SK-N-SH treated with all-trans-retinoic acid at 6 μM for 48 hours (cell line): Measurements from ENCODE around the gene DCTN3.

Experiments used
- ARNTL ChIP-seq: fragments of 450-650 bp; formaldehyde crosslinking; IDR thresholded peaks from 2 replicates; pipeline ENCODE4 v1.5.0; 2020; ENCODE audit warnings: low read depth, mild to moderate bottlenecking, moderate library complexity, borderline replicate concordance
- CSDC2 ChIP-seq: fragments of 250-450 bp; sonication (Bioruptor Pico); IDR thresholded peaks from 2 replicates; pipeline ENCODE4 v1.5.0; 2020; ENCODE audit warnings: mild to moderate bottlenecking, moderate library complexity
- ESRRG ChIP-seq: fragments of 250-450 bp; sonication (Bioruptor Pico); IDR thresholded peaks from 2 replicates; pipeline ENCODE4 v1.6.1; 2021; ENCODE audit warnings: mild to moderate bottlenecking
- GLIS3 ChIP-seq: fragments of 250-450 bp; sonication (Bioruptor Pico); IDR thresholded peaks from 2 replicates; pipeline ENCODE4 v1.5.0; 2020; ENCODE audit warnings: mild to moderate bottlenecking, moderate library complexity
- ISL1 ChIP-seq: fragments of 250-450 bp; sonication (Bioruptor Pico); IDR thresholded peaks from 2 replicates; pipeline ENCODE4 v2.1.2; 2022; ENCODE audit warnings: mild to moderate bottlenecking, moderate library complexity
- PPARA ChIP-seq: fragments of 250-450 bp; sonication (Bioruptor Pico); IDR thresholded peaks from 2 replicates; pipeline ENCODE4 v1.5.0; 2020; ENCODE audit warnings: mild to moderate bottlenecking, borderline replicate concordance
- TCF4 ChIP-seq: fragments of 250-450 bp; sonication (Bioruptor Pico); IDR thresholded peaks from 2 replicates; pipeline ENCODE4 v1.8.0; 2021; ENCODE audit warnings: mild to moderate bottlenecking, moderate library complexity, borderline replicate concordance
- ZFP3 ChIP-seq: fragments of 250-450 bp; sonication (Bioruptor Pico); IDR thresholded peaks from 2 replicates; pipeline ENCODE4 v1.5.0; 2020; ENCODE audit warnings: mild to moderate bottlenecking, moderate library complexity
- ZNF8 ChIP-seq: fragments of 450-650 bp; formaldehyde crosslinking; IDR thresholded peaks from 2 replicates; pipeline ENCODE4 v1.5.0; 2020; ENCODE audit warnings: mild to moderate bottlenecking, moderate library complexity
- TF ChIP-seq, protein P1 (sequence below): fragments of 250-450 bp; sonication (Bioruptor Pico); IDR thresholded peaks from 2 replicates; pipeline ENCODE4 v1.8.0; 2021; ENCODE audit warnings: low read depth, mild to moderate bottlenecking, moderate library complexity, borderline replicate concordance
- TF ChIP-seq, protein P2 (sequence below): fragments of 250-450 bp; sonication (Bioruptor Pico); IDR thresholded peaks from 2 replicates; pipeline ENCODE4 v1.8.0; 2020; ENCODE audit warnings: mild to moderate bottlenecking, moderate library complexity, borderline replicate concordance
- TF ChIP-seq, protein P3 (sequence below): fragments of 250-450 bp; sonication (Bioruptor Pico); IDR thresholded peaks from 2 replicates; pipeline ENCODE4 v1.5.1; 2020; ENCODE audit warnings: low read depth, mild to moderate bottlenecking, moderate library complexity
- TF ChIP-seq, protein P4 (sequence below): fragments of 250-450 bp; sonication (Bioruptor Pico); IDR thresholded peaks from 2 replicates; pipeline ENCODE4 v1.5.1; 2021; ENCODE audit warnings: mild to moderate bottlenecking, moderate library complexity
- TF ChIP-seq, protein P5 (sequence below): fragments of 250-450 bp; sonication (Bioruptor Pico); IDR thresholded peaks from 2 replicates; pipeline ENCODE4 v1.5.0; 2020; ENCODE audit warnings: mild to moderate bottlenecking, moderate library complexity

DNA sequence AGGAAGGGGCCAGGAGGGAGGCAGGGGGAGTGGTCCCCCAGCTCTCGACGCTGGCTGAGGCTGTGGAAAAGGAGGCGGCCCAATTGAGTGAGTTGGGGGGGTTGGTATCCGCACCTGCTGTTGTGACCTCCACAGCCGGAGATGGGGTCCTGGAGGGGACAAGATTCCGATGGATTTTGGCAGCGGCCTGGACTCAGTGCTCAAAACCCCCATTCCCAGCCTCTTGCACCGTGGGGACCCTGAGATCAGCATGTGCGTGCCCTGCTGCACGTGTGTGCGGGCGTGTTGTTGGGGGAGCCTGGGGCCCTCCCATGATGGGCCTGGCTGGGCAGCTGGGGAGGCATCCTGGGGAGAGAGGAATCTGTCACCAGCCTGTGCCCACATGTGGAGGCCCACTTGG is 45.7 kb downstream of the DCTN3 start:
- TF ChIP-seq, protein P1, sequence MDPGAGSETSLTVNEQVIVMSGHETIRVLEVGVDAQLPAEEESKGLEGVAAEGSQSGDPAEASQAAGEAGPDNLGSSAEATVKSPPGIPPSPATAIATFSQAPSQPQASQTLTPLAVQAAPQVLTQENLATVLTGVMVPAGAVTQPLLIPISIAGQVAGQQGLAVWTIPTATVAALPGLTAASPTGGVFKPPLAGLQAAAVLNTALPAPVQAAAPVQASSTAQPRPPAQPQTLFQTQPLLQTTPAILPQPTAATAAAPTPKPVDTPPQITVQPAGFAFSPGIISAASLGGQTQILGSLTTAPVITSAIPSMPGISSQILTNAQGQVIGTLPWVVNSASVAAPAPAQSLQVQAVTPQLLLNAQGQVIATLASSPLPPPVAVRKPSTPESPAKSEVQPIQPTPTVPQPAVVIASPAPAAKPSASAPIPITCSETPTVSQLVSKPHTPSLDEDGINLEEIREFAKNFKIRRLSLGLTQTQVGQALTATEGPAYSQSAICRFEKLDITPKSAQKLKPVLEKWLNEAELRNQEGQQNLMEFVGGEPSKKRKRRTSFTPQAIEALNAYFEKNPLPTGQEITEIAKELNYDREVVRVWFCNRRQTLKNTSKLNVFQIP (CRISPR knock-in tag): no peak
- no peak for TF ChIP-seq PPARA (CRISPR knock-in tag)
- TF ChIP-seq, protein P2, sequence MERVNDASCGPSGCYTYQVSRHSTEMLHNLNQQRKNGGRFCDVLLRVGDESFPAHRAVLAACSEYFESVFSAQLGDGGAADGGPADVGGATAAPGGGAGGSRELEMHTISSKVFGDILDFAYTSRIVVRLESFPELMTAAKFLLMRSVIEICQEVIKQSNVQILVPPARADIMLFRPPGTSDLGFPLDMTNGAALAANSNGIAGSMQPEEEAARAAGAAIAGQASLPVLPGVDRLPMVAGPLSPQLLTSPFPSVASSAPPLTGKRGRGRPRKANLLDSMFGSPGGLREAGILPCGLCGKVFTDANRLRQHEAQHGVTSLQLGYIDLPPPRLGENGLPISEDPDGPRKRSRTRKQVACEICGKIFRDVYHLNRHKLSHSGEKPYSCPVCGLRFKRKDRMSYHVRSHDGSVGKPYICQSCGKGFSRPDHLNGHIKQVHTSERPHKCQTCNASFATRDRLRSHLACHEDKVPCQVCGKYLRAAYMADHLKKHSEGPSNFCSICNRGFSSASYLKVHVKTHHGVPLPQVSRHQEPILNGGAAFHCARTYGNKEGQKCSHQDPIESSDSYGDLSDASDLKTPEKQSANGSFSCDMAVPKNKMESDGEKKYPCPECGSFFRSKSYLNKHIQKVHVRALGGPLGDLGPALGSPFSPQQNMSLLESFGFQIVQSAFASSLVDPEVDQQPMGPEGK (CRISPR knock-in tag): no peak
- TF ChIP-seq ARNTL: no peak
- TF ChIP-seq, protein P3, sequence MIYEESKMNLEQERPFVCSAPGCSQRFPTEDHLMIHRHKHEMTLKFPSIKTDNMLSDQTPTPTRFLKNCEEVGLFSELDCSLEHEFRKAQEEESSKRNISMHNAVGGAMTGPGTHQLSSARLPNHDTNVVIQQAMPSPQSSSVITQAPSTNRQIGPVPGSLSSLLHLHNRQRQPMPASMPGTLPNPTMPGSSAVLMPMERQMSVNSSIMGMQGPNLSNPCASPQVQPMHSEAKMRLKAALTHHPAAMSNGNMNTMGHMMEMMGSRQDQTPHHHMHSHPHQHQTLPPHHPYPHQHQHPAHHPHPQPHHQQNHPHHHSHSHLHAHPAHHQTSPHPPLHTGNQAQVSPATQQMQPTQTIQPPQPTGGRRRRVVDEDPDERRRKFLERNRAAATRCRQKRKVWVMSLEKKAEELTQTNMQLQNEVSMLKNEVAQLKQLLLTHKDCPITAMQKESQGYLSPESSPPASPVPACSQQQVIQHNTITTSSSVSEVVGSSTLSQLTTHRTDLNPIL (CRISPR knock-in tag): no peak
- no peak for TF ChIP-seq TCF4 (CRISPR knock-in tag)
- TF ChIP-seq CSDC2 (CRISPR knock-in tag): no peak
- TF ChIP-seq, protein P4, sequence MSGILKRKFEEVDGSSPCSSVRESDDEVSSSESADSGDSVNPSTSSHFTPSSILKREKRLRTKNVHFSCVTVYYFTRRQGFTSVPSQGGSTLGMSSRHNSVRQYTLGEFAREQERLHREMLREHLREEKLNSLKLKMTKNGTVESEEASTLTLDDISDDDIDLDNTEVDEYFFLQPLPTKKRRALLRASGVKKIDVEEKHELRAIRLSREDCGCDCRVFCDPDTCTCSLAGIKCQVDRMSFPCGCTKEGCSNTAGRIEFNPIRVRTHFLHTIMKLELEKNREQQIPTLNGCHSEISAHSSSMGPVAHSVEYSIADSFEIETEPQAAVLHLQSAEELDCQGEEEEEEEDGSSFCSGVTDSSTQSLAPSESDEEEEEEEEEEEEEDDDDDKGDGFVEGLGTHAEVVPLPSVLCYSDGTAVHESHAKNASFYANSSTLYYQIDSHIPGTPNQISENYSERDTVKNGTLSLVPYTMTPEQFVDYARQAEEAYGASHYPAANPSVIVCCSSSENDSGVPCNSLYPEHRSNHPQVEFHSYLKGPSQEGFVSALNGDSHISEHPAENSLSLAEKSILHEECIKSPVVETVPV (CRISPR knock-in tag): no peak
- TF ChIP-seq ZNF8 (CRISPR knock-in tag): no peak
- TF ChIP-seq, protein P5, sequence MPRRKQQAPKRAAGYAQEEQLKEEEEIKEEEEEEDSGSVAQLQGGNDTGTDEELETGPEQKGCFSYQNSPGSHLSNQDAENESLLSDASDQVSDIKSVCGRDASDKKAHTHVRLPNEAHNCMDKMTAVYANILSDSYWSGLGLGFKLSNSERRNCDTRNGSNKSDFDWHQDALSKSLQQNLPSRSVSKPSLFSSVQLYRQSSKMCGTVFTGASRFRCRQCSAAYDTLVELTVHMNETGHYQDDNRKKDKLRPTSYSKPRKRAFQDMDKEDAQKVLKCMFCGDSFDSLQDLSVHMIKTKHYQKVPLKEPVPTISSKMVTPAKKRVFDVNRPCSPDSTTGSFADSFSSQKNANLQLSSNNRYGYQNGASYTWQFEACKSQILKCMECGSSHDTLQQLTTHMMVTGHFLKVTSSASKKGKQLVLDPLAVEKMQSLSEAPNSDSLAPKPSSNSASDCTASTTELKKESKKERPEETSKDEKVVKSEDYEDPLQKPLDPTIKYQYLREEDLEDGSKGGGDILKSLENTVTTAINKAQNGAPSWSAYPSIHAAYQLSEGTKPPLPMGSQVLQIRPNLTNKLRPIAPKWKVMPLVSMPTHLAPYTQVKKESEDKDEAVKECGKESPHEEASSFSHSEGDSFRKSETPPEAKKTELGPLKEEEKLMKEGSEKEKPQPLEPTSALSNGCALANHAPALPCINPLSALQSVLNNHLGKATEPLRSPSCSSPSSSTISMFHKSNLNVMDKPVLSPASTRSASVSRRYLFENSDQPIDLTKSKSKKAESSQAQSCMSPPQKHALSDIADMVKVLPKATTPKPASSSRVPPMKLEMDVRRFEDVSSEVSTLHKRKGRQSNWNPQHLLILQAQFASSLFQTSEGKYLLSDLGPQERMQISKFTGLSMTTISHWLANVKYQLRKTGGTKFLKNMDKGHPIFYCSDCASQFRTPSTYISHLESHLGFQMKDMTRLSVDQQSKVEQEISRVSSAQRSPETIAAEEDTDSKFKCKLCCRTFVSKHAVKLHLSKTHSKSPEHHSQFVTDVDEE (CRISPR knock-in tag): no peak
- TF ChIP-seq ISL1 (CRISPR knock-in tag): no peak
- no peak for TF ChIP-seq ESRRG (CRISPR knock-in tag)
- TF ChIP-seq GLIS3 (CRISPR knock-in tag): no peak
- TF ChIP-seq ZFP3 (CRISPR knock-in tag): no peak
